GM21447 (cell line): Measurements from ENCODE around the gene CARD19.

ENCODE experiments used
- ATAC-seq: cut with Tn5 transposase; IDR thresholded peaks from one replicate; pipeline ENCODE4 v1.9.1; 2021; ENCODE audit not compliant: unreplicated experiment

The CARD19 gene

DNA sequence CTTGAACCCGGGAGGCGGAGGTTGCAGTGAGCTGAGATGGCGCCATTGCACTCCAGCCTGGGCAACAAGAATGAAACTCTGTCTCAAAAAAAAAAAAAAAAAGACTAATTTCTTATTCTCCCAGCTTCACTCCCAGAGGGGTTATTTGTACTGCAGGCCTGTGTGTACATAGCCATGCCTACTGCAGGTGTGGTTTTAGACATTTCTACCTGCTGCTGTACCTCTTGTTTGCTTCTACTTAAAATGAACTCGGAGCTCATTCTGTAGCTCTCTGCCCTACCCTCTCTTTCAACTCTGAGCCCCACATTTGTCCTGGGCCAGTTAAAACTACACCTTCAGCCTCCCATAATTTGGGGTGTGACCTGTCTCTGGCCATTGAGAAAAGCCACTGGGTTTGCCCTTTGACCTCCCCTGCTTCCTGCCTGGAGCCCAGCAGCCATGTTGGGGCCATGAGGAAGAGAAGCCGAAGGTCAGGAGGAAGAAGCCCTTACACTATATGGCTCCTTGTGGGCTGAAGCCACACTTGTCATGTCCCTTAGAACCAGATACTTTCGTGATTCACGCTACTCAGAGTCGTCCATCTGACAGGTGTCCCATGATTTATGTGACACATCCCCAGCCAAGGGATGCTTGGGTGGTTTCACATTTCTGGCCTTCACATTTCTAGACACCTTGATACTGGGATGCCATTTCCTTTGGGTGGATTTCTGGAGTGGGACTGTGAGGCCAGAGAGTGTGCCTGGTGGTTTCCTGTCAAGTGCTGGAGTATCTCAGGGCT lies 9.4 kb upstream of the CARD19 start:
- no peak for ATAC-seq

DNA sequence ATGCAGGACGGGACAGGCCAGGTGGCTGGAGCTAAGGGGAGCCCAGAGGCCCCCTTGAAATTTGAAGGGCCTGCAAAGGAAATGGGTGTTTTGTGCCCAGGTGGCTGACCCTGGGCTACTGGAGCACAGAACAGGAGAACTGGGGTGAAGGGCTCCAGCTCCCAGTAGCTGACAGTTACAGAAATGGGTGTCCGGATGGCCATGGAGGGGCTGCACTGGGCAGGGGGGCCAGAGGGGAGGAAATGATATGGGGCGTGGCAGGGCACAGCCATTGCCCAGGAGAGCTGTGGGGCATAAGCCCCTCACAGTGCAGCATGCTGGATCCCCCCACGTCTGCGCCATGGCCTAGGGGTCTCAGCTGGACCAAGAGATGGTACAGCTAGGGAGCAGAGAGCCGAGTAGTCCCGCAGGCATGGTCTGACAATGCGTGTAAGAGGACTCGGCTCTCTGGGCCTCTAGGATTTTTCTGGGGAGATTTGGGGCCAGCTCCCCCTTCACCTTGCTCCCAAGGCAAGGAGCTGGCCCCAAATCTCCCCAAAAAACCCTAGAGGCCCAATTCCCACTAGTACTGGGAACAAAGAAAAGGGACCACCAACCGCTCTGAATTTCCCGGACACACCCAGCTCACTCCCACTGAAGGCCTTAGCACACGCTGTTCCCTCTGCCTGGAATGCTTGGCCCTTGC lies 7.9 kb upstream of the CARD19 start:
- ATAC-seq: no peak

- no peak for ATAC-seq
Measured at GRCh38 chr9:93088656-93089015, 7.4 kb upstream of the CARD19 start.

DNA sequence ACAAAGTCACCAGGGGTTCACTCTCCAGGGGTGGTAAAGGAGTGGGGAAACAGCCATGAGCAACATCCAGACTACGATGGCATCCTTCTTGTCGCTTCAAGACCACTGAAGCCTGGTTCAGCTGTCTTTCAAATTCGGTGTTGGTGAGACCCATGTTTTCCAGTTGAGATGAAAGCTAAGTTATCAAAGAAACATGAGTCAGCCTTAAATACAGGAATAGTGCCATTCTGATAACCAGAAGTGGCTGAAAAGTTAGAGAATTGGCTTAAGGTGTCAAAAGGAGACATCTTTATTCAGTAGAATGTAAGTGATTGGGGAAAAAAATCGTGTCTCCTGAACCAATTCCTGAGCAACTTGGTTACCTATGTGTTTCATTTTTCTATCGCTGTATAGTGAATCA lies 7.0 kb upstream of the CARD19 start:
- no peak for ATAC-seq

- ATAC-seq: no peak
Measured at GRCh38 chr9:93089481-93089991, 6.5 kb upstream of the CARD19 start.

DNA sequence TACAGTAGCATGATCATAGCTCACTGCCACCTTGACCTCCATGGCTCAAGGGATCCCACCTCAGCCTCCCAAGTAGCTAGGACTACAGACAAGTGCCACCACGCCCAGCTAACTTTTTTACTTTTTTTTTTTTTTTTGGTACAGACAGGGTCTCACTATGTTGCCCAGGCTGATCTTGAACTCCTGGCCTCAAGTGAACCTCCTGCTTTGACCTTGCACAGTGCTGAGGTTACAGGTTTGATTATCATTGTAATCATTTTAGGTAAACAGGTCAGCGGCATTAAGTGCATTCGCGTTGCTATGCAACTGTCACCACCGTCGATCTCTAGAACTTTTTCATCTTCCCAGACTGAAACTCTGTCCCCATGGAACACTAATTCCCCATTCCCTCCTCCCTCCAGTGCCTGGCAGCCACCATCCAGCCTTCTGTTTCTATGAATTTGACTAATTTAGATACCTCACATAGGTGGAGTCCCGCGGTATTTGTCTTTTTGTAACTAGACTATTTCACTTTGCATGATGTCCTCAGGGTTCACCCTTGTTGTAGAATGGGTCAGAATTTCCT lies 5.8 kb upstream of the CARD19 start:
- no peak for ATAC-seq

GRCh38 chr9:93091056-93091452 lies 5.0 kb upstream of the CARD19 start:
- ATAC-seq: no peak

DNA sequence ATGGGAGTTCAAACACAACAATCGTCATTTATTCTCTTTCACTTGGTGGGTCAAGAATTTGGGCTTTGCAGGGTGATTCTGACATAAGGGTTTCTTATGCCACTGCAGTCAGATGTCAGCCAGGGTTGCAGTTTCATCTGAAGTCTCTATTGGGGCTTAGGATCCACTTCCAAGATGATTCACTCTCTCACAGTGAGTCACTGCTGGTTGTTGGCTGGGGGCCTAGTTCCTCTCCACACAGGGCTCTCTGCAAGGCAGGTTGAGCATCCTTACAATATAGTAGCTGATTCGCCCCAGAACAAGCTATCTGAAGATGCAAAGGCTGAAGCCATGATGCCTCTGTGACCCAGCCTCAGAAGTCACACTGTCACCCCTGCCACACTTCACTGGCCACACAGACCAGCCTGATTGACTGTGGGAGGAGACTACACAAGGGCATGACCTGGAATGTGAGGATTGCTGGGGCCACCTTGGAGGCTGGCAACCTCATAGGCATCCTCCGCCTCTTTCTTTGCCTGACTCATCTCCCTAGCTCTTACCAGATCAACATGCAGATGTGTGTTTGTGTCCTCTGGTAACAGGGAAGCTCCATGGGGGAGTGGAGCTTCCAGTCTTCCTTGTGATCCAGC lies 4.5 kb upstream of the CARD19 start:
- ATAC-seq: no peak

DNA sequence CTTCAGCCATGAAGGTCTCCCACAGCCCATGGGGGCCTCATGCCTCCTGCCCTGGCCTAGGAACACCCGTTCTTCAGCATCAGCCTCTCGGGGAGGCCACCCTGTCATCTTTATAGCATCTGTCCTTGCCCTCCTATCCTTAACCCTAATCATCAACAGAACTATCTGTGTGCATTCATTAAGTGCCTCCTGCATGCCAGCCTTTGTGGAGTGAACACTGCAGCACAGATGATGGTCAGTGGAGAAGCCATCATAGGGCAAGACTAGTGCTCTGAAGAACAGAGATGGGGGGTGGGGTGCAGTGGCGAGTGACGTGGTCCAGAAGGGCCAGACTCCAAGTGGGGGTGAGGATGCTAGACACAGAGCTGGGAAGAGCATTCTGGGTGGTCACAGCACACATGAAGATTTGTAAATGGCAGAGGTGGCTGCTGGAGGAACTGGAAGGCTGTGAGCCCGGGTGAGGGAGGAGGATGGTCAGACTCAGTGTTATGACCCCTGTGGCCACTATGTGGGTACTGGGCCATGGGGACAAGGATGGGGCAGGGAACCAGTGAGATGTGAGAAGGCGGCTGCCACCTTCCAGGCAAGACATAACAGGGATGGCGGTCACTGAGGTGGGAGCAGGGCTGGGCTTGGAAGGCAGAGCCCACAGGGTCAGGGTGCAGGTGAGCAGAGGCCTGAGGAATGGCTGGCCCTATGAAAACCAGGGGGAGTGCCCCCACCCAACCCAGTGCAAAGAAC lies 3.6 kb upstream of the CARD19 start:
- no peak for ATAC-seq

- no peak for ATAC-seq
Measured at GRCh38 chr9:93093127-93093876, 2.7 kb upstream of the CARD19 start.

DNA sequence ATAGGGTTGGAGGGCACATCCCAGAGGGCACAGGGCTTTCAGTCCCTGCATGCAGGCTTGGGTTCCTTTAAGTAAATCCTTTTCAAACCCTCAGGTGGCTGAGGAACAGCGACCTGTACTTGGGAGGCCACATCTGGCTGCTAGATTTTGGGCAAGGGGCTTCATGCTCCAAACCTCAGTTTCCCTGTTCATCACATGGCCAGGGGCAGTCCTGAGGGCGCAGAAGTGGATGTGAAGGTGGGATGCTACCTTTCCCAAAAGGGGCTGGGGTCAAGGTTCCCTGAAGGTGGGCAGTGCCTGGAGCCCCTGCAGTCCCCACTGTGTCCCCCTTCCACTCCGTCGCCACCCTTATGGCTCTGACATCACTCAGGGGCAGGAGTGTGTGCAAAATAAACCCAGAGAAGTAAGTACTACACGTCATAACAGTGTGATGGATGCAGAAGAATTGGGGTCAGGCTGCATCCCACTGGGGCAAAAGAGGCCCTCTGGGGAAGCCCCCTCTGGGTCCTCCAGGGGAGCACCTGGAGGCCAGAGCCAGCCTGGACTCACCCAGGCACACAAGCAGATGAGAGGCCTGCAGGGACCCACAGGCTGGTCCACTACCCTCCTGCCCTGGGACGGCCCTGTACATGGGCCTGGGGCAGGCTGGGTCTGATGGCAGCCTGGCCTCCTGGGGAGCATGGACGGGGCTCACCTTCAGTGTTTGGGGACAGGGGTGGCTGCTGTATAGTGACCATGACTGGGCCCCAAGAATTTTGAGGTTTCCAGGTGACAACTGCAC lies 1.9 kb upstream of the CARD19 start:
- no peak for ATAC-seq

DNA sequence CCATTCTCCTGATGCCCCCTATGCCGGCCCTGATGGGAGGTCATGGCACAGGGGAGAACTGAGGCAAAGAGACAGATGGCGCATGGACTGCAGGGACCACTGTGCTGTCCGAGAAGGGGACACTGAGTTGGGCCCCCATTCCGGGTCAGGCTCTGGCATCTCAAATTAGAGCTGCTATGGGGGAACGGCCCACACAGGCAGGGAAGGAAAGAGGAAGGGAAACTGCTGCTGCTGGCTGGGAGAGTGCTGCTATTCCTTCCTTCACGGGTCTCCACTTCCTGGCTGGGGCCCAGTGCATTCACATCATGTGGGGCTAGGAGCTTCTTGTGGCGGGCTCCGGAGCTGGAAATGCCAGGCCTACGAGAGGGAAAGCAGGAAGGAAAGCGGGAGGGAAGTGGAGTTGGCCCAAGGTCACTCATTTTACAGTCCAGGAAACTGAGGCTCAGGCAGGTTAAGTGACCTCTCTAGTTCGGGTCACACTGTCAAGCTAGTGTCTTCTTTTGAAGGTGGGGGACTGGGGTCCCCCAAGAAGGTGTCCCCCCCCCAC lies 1.3 kb upstream of the CARD19 start:
- ATAC-seq: peak; percentile 22

DNA sequence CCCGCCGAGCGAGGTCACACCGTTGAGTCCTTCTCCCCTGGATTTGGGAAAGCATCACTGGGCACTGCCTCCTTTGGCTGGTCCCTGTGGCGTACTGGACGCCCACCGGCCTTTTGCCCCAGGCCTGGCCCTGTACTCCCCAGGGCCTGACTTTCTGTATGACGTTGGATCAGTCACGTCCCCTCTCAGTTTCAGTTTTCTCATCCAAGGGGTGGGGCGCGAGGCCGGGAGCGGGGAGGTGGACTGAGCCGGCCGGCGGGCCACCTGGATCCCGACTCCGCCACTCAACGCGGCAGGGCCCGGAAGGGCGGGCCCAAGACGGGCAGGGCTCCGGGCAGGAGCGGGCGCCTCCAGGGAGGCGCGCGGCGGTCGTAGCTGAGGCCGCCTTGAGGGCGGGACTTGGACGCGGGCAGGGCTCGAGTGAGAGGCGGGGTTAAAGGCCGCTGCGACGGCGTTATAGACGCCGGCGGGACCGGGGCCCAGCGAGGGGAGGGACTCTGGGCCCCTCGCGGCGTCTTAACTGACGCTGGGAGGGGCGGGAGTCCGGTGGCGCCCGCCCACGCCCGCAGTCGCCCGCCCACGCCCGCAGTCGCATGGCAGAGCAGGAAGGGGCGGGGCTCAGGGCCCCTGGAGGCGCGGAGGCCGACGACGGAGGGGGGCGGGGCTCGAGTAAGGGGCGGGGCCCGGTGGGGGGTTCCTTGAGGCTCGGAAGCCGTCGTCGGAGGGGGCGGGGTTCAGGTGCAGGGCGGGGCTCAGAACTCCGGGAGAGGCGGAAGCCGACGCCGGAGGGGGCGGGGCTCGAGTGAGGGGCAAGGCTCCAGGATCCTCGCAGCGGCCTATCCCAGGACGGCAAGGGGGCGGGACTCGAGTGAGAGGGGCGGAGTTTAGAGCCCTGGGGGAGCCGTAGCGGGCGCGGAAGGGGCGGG lies 549 bp upstream of the CARD19 start:
- peak; percentile 46 for ATAC-seq

- no peak for ATAC-seq
Measured at GRCh38 chr9:93096811-93097382, 880 bp downstream of the CARD19 start.

- ATAC-seq: no peak
Measured at GRCh38 chr9:93097511-93098201, 1.6 kb downstream of the CARD19 start.

- no peak for ATAC-seq
Measured at GRCh38 chr9:93098236-93098946, 2.4 kb downstream of the CARD19 start.
